K562 (cell line): ENCODE results near the gene CRAT. TPM values are rescaled to one million over a fixed set of nuclear protein-coding genes. Genes with fewer than 3 reads are reported as not detected.

Experiments
- DPF2 ChIP-seq: fragments of 450-650 bp; IDR thresholded peaks from 2 replicates; pipeline ENCODE4 v1.6.1; 2016
- GATAD2A ChIP-seq: fragments of 450-650 bp; IDR thresholded peaks from 2 replicates; pipeline ENCODE4 v1.6.1; 2017
- LARP7 ChIP-seq: fragments of 450-650 bp; IDR thresholded peaks from 2 replicates; pipeline ENCODE4 v1.6.1; 2016
- MXI1 ChIP-seq: IDR thresholded peaks from 2 replicates; pipeline ENCODE4 v1.6.1; 2011; ENCODE audit warnings: low read depth, mild to moderate bottlenecking, improper control_type of control experiment, low read length
- NKRF ChIP-seq: fragments of 450-650 bp; IDR thresholded peaks from 2 replicates; pipeline ENCODE4 v1.6.1; 2016; ENCODE audit warnings: borderline replicate concordance
- PYGO2 ChIP-seq: fragments of 450-650 bp; IDR thresholded peaks from 2 replicates; pipeline ENCODE4 v1.6.1; 2016; ENCODE audit warnings: mild to moderate bottlenecking, missing genetic modification characterization, moderate library complexity, missing compliant biosample characterization
- RAD21 ChIP-seq, 2 experiments: fragments of 250-450 bp in 1 of 2; fragments of 450-650 bp in 1 of 2; sonication (Bioruptor Pico) in 1 of 2; formaldehyde crosslinking in 1 of 2; IDR thresholded peaks in 1 of 2; conservative IDR thresholded peaks in 1 of 2; 2 replicates each; pipeline versions ENCODE4 v1.4.0 to v1.8.0; 2020 to 2022; ENCODE audit warnings: mild to moderate bottlenecking in 2 of 2, moderate library complexity in 1 of 2
- STAG1 ChIP-seq: sonication (generic); formaldehyde crosslinking; IDR thresholded peaks from 2 replicates; pipeline ENCODE4 v1.5.0; 2020; ENCODE audit warnings: missing genetic modification reagents, borderline replicate concordance
- TBP ChIP-seq: optimal IDR thresholded peaks from 2 replicates; pipeline ENCODE3; 2011; ENCODE audit warnings: low read depth, low read length, improper control_type of control experiment
- ZBTB1 ChIP-seq: sonication (generic); formaldehyde crosslinking; IDR thresholded peaks from 2 replicates; pipeline ENCODE4 v1.8.1; 2023; ENCODE audit warnings: missing genetic modification reagents, low read depth, mild to moderate bottlenecking, borderline replicate concordance
- ZNF354B ChIP-seq: fragments of 250-450 bp; sonication (Bioruptor Pico); IDR thresholded peaks from 2 replicates; pipeline ENCODE4 v1.4.0; 2020
- ZNF444 ChIP-seq: fragments of 250-450 bp; sonication (Bioruptor Pico); IDR thresholded peaks from 2 replicates; pipeline ENCODE4 v1.4.0; 2020; ENCODE audit warnings: mild to moderate bottlenecking, moderate library complexity
- ZNF764 ChIP-seq: fragments of 250-450 bp; sonication (Bioruptor Pico); IDR thresholded peaks from 2 replicates; pipeline ENCODE4 v1.4.0; 2020; ENCODE audit warnings: low read depth, mild to moderate bottlenecking, moderate library complexity
- polyA plus RNA-seq, 8 experiments: library from polyadenylated mRNA; depleted of rRNA in 4 of 8; stranded (reverse) in 5 of 8; unstranded in 3 of 8; fragments of >200 nt; fragmentation: Nextera tagmentation in 2 of 8; fragmentation: Illumina TruSeq in 1 of 8; extraction: Ambion mirVana in 2 of 8; extraction: Trizol in 1 of 8; gene quantifications; 2 replicates each; pipeline versions ENCODE4 v1.2.1 to v1.2.3, GENCODE V29; 2011 to 2014; ENCODE audit warnings: inconsistent platforms in 1 of 8, missing spikeins in 1 of 8
- total RNA-seq, 7 experiments: library from RNA; depleted of rRNA in 6 of 7; stranded (reverse); fragments of >200 nt in 6 of 7; fragmentation: Illumina TruSeq in 2 of 7; extraction: Trizol in 2 of 7; gene quantifications; 2 replicates each; pipeline versions ENCODE4 v1.2.1 to v1.2.3, GENCODE V29; 2011 to 2021; ENCODE audit warnings: low replicate concordance in 1 of 7
- TF ChIP-seq, protein P1 (sequence below), 2 experiments: fragments of 450-650 bp; IDR thresholded peaks; 2 replicates each; pipeline ENCODE4 v1.6.1; 2016; ENCODE audit warnings: mild to moderate bottlenecking in 2 of 2, borderline replicate concordance in 1 of 2, low read depth in 1 of 2, moderate library complexity in 1 of 2
- TF ChIP-seq, protein P2 (sequence below): fragments of 450-650 bp; IDR thresholded peaks from 2 replicates; pipeline ENCODE4 v1.6.1; 2018; ENCODE audit not compliant: partially characterized antibody

CRAT gene
- total and polyA plus RNA-seq, 9 of the 15 experiments (the other 6 are each of a cell fraction or from before 2014, with no cell fraction given) = 0.20 to 13.8 (median 5.4) TPM

- TF ChIP-seq NKRF (no peak), TBP (peak; percentile 60), ZNF444 (CRISPR knock-in tag) (peak; percentile 73; the same call in 1 of the 2 replicates), ZNF764 (no peak), LARP7 (no peak), DPF2 (peak; percentile 80), ZBTB1 (CRISPR knock-in tag) (no peak), RAD21 (CRISPR knock-in tag; conservative IDR thresholded peaks at IDR 0.05 in 1 of 2, IDR thresholded peaks at IDR 0.05 in 1 of 2) (no peak), PYGO2 (tag) (no peak), ZNF354B (no peak), STAG1 (CRISPR knock-in tag) (no peak), GATAD2A (no peak), MXI1 (no peak)
- TF ChIP-seq, protein P1, sequence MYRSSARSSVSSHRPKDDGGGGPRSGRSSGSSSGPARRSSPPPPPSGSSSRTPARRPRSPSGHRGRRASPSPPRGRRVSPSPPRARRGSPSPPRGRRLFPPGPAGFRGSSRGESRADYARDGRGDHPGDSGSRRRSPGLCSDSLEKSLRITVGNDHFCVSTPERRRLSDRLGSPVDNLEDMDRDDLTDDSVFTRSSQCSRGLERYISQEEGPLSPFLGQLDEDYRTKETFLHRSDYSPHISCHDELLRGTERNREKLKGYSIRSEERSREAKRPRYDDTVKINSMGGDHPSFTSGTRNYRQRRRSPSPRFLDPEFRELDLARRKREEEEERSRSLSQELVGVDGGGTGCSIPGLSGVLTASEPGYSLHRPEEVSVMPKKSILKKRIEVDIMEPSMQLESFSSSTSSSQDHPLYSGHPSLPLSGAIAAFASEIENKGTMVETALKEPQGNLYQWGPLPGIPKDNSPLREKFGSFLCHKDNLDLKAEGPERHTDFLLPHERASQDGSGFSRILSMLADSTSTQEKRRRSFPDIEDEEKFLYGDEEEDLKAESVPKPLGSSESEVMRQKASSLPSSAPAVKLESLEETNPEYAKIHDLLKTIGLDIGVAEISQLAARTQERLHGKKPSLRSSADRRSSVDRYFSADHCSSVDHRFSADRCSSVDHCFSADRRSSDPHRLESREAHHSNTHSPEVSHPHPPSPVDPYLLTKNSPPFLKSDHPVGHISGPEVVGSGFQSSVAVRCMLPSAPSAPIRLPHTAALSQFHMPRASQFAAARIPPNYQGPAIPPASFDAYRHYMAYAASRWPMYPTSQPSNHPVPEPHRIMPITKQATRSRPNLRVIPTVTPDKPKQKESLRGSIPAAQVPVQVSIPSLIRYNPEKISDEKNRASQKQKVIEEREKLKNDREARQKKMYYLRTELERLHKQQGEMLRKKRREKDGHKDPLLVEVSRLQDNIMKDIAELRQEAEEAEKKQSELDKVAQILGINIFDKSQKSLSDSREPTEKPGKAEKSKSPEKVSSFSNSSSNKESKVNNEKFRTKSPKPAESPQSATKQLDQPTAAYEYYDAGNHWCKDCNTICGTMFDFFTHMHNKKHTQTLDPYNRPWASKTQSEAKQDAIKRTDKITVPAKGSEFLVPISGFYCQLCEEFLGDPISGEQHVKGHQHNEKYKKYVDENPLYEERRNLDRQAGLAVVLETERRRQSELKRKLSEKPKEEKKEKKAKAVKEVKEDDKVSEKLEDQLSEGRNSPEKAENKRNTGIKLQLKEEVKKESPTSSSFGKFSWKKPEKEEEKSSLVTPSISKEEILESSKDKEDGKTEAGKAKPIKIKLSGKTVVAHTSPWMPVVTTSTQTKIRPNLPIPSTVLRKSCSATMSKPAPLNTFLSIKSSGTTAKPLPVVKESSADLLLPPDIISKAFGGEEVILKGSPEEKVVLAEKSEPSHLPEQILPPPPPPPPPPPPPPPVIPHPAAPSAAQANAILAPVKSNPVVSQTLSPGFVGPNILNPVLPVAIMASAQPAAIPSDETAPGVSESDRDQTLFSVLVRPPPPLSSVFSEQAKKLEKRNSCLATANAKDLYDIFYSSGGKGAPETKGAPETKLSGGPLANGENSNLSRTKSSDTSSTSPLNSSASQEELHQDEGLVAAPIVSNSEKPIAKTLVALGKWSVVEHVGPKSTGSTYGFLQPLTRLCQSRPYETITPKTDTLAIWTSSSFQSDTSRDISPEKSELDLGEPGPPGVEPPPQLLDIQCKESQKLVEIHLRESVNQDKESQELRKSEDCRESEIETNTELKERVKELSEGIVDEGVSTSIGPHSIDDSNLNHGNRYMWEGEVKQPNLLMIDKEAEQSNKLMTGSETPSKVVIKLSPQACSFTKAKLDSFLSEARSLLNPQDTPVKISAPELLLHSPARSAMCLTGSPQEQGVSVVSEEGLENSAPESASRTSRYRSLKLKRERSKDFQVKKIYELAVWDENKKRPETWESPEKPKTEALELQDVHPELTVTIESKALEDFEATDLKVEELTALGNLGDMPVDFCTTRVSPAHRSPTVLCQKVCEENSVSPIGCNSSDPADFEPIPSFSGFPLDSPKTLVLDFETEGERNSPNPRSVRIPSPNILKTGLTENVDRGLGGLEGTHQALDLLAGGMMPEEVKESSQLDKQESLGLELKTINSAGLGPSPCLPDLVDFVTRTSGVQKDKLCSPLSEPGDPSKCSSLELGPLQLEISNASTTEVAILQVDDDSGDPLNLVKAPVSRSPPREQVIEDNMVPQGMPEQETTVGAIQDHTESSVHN (IDR thresholded peaks at IDR 0.05; ENCODE audit: borderline replicate concordance in 1 of 2, low read depth in 1 of 2) = 0 out of 4 replicates have a peak, but pooled peaks of 1 of the 2 experiments have one; percentile 29
- TF ChIP-seq, protein P2, sequence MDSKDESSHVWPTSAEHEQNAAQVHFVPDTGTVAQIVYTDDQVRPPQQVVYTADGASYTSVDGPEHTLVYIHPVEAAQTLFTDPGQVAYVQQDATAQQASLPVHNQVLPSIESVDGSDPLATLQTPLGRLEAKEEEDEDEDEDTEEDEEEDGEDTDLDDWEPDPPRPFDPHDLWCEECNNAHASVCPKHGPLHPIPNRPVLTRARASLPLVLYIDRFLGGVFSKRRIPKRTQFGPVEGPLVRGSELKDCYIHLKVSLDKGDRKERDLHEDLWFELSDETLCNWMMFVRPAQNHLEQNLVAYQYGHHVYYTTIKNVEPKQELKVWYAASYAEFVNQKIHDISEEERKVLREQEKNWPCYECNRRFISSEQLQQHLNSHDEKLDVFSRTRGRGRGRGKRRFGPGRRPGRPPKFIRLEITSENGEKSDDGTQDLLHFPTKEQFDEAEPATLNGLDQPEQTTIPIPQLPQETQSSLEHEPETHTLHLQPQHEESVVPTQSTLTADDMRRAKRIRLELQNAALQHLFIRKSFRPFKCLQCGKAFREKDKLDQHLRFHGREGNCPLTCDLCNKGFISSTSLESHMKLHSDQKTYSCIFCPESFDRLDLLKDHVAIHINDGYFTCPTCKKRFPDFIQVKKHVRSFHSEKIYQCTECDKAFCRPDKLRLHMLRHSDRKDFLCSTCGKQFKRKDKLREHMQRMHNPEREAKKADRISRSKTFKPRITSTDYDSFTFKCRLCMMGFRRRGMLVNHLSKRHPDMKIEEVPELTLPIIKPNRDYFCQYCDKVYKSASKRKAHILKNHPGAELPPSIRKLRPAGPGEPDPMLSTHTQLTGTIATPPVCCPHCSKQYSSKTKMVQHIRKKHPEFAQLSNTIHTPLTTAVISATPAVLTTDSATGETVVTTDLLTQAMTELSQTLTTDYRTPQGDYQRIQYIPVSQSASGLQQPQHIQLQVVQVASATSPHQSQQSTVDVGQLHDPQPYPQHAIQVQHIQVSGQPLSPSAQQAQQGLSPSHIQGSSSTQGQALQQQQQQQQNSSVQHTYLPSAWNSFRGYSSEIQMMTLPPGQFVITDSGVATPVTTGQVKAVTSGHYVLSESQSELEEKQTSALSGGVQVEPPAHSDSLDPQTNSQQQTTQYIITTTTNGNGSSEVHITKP = no peak
These were observed 29.4 kb upstream of the CRAT start (continued) for GRCh38 chr9:129139993-129140396.
